HFFc6 (cell line): Measurements from ENCODE around the gene GSDMA. TPM values are rescaled to one million over a fixed set of nuclear protein-coding genes. Genes with fewer than 3 reads are reported as not detected.

ENCODE experiments used
- DNase-seq: peaks from one replicate; pipeline ENCODE4 v3.0.0-alpha.2; 2018
- H3K27ac Mint-ChIP-seq: 2 replicates; pipeline ENCODE4 v1.8.0; 2020; ENCODE audit warnings: mild to moderate bottlenecking, mixed read lengths
- H3K27me3 Mint-ChIP-seq: 2 replicates; pipeline ENCODE4 v1.8.0; 2021; ENCODE audit warnings: mild to moderate bottlenecking, moderate library complexity, mixed read lengths; ENCODE audit not compliant: insufficient read depth
- H3K36me3 Mint-ChIP-seq: 2 replicates; pipeline ENCODE4 v1.8.0; 2021; ENCODE audit warnings: low read depth, mixed read lengths
- H3K4me1 Mint-ChIP-seq: 2 replicates; pipeline ENCODE4 v1.8.0; 2020; ENCODE audit warnings: low read depth, mixed read lengths
- H3K4me3 Mint-ChIP-seq: 2 replicates; pipeline ENCODE4 v1.8.0; 2020; ENCODE audit warnings: mild to moderate bottlenecking, moderate library complexity, mixed read lengths
- H3K9me3 Mint-ChIP-seq: 2 replicates; pipeline ENCODE4 v1.8.0; 2020; ENCODE audit warnings: mild to moderate bottlenecking, mixed read lengths
- total RNA-seq, 6 experiments: library from RNA; stranded (reverse); fragmentation: NEBNext Ultra II Directional; extraction: Animal tissue kit (Norgen Biotek cat#: 25700); gene quantifications; 2 replicates in 1 of 6; 3 replicates in 5 of 6; pipeline ENCODE4 v1.2.3, GENCODE V29; 2021
- TF ChIP-seq, protein P1 (sequence below): fragments of 200-600 bp; sonication (generic); IDR thresholded peaks from 2 replicates; pipeline ENCODE4 v1.5.0; 2021; ENCODE audit warnings: antibody characterized with exemption, mild to moderate bottlenecking

GSDMA gene
- total RNA-seq, 6 experiments from 2014 or later = 0.11 to 0.43 (median 0.36) TPM

- no peak for DNase-seq
- H3K27me3 Mint-ChIP-seq = no peaks in the 10 kb centered on the region; the same call in 1 of the 2 replicates
- H3K27ac Mint-ChIP-seq = peak overlapping the region; percentile 98
- peak overlapping the region; percentile 80 for H3K4me3 Mint-ChIP-seq
- H3K4me1 Mint-ChIP-seq = peaks cover 91% of the 10 kb centered on the region
- no peaks in the 10 kb centered on the region for H3K36me3 Mint-ChIP-seq
- TF ChIP-seq, protein P1, sequence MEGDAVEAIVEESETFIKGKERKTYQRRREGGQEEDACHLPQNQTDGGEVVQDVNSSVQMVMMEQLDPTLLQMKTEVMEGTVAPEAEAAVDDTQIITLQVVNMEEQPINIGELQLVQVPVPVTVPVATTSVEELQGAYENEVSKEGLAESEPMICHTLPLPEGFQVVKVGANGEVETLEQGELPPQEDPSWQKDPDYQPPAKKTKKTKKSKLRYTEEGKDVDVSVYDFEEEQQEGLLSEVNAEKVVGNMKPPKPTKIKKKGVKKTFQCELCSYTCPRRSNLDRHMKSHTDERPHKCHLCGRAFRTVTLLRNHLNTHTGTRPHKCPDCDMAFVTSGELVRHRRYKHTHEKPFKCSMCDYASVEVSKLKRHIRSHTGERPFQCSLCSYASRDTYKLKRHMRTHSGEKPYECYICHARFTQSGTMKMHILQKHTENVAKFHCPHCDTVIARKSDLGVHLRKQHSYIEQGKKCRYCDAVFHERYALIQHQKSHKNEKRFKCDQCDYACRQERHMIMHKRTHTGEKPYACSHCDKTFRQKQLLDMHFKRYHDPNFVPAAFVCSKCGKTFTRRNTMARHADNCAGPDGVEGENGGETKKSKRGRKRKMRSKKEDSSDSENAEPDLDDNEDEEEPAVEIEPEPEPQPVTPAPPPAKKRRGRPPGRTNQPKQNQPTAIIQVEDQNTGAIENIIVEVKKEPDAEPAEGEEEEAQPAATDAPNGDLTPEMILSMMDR = no peak
- H3K9me3 Mint-ChIP-seq = no peaks in the 10 kb centered on the region
These were observed 55.7 kb downstream of the GSDMA start for GRCh38 chr17:40018211-40019121.

DNA sequence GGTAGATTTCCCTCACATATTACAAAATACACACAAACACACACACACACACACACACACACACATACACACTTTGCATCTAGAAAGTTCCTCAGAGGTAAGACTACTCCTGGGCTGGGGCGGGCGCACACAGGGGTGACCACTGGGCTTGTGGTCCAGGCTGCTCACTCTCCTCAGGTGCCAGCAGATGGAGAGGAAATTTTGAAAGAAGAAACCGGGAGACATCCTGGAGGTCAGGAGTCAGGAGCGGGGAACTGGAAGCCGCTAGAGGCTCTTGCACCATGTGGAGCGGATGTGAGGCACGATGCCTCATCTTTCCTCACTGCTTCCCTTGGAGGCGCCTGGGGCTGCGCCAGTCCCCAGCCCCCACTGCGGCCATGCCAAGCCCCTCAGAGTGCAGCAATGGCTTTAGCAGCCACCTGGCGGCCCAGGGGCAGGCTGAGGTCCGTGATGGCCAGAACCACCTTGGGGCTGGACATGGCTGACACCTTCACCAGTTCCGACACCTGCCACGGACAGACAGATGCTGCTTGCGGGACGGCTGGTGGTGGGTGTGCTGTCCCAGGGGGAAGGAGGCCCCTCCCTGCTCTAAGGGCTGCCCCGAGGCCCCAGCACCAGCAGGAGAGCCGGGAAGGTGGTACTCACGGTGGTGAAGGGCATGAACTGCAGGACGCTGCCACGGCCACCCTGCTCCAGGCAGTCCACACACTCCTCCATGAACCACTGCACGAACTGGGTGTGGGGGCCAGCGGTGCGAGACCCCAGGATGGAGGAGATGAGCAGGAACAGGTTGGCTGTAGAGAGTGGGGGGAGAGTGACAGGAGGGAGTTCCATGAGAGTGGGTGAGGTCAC, 56.6 kb downstream of the GSDMA start:
- DNase-seq = peak; percentile 87
- Mint-ChIP-seq H3K4me1 (peaks cover 91% of the 10 kb centered on the region), H3K27me3 (no peaks in the 10 kb centered on the region; the same call in 1 of the 2 replicates), H3K36me3 (peaks cover 6% of the 10 kb centered on the region; the same call in 1 of the 2 replicates), H3K27ac (peak overlapping the region; percentile 98), H3K4me3 (peak overlapping the region; percentile 80), H3K9me3 (no peaks in the 10 kb centered on the region)
- TF ChIP-seq, protein P1 = peak; percentile 59

GRCh38 chr17:40020146-40020545, 57.3 kb downstream of the GSDMA start:
- Mint-ChIP-seq H3K4me1 (peaks cover 91% of the 10 kb centered on the region), H3K27me3 (no peaks in the 10 kb centered on the region; the same call in 1 of the 2 replicates)
- TF ChIP-seq, protein P1 = no peak

DNA sequence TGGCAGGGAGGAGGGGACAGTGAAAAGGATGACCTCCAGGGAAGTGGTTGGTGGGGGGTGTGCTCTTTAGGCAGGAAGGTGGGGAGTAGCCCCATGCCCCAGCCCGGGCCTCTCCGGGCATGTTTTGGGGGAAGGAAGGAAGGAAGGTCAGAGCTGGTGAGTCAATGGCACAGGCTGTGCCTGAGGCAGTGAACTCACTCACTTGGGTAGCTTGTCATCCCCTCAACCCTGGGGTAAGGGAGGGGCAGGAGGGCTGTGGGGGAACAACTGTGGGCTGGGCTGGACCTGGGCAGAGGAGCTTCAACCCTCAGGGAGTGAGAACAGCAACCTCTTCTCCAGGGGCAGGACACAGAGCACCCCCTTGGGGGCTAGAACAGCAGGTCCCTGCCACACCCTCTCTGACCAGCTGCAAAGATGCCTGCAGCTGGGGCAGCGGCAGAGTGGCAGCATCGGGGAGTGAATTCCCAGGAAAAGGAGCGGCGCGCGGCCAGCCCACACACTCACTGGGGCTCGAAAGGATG, 58.7 kb downstream of the GSDMA start:
- H3K36me3 Mint-ChIP-seq = peaks cover 28% of the 10 kb centered on the region
- peaks cover 91% of the 10 kb centered on the region for H3K4me1 Mint-ChIP-seq
- peak; percentile 96 for DNase-seq
- H3K4me3 Mint-ChIP-seq = peak overlapping the region; percentile 74
- no peaks in the 10 kb centered on the region for H3K9me3 Mint-ChIP-seq
- H3K27ac Mint-ChIP-seq = peak overlapping the region; percentile 98
- no peaks in the 10 kb centered on the region; the same call in 1 of the 2 replicates for H3K27me3 Mint-ChIP-seq
- TF ChIP-seq, protein P1 = peak; percentile 32; the same call in 1 of the 2 replicates

More at GRCh38 chr17:40020146-40020545, 57.3 kb downstream of the GSDMA start:
- no peaks in the 10 kb centered on the region for H3K9me3 Mint-ChIP-seq
- H3K27ac Mint-ChIP-seq = peak overlapping the region; percentile 98
- H3K4me3 Mint-ChIP-seq = peak overlapping the region; percentile 61; the same call in 1 of the 2 replicates
- peaks cover 14% of the 10 kb centered on the region for H3K36me3 Mint-ChIP-seq
- no peak for DNase-seq

GRCh38 chr17:40022497-40022896, 59.7 kb downstream of the GSDMA start:
- no peak overlapping the region; the same call in 1 of the 2 replicates for H3K4me3 Mint-ChIP-seq
- no peaks in the 10 kb centered on the region; the same call in 1 of the 2 replicates for H3K27me3 Mint-ChIP-seq
- peak overlapping the region; percentile 98 for H3K27ac Mint-ChIP-seq
- H3K9me3 Mint-ChIP-seq = no peaks in the 10 kb centered on the region
- peaks cover 28% of the 10 kb centered on the region for H3K36me3 Mint-ChIP-seq
- peaks cover 91% of the 10 kb centered on the region for H3K4me1 Mint-ChIP-seq
- DNase-seq = no peak
- TF ChIP-seq, protein P1 = peak; percentile 18; the same call in 1 of the 2 replicates
